HG03571 (cell line): ENCODE results near the gene TELO2.

Experiments
- ATAC-seq: cut with Tn5 transposase; IDR thresholded peaks from one replicate; pipeline ENCODE4 v1.9.1; 2021; ENCODE audit not compliant: unreplicated experiment

Gene TELO2

DNA sequence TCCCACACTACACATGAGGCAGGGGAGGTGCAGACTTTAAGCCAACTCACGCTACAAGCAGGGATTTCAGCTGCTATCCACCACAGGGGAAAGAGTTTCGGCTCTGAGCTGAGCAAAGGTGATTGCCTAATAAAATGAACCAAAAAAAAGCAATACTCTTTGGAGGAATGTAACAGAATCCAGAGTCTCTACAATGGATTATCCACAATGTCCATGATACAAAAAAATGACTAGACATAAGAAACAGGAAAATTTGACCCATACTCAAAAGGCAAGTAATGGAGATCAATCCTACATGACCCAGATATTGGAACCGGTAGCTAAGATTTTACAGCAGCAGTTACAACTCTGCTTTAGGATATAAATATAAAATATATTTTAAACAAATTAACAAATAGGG, 21.3 kb downstream of the TELO2 start:
- no peak for ATAC-seq

DNA sequence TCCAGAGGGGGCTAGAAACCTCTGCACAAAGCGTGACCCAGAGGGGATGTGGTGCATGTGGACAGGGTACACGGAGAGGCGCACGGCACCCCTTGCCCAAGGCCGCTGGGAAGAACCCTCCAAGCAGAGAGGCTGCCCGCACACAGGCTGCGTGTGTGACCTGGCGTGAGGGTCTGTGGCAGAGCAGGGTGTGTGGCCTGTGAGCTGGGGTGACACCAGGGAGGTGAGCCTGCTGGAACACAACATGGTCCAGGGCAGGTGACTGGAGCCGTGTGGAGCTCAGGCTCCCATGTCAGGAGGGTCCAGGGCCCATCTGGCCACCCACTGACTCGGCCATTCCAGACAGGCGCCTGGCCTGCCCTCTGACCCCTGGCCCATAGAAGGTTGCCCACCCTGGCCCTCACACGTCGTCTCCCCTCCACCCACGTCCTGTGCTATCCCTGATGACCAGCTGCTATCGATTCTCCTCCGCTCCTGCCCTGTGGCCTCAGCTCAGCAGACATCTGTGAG, 25.5 kb downstream of the TELO2 start:
- ATAC-seq, result no peak

DNA sequence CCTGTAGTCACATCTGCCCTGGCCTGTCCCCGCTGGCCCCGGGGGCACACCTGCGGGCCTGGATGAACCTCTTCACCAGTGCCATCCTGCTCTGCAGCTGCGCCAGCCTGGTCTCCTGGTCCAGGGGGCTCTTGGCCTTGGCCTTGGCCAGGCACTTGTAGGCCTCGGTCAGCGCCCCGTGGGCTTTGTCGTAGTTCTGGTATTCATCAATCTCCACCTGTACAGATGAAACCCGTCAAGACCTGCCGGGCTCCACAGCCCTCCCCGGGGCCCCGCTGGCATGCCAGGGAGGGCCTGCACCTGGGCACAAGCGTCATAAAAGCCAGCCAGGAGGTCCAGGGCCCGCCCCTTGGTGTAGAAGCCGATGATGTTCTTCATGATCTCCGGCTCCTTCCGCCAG, 26.7 kb downstream of the TELO2 start:
- ATAC-seq, result no peak

DNA sequence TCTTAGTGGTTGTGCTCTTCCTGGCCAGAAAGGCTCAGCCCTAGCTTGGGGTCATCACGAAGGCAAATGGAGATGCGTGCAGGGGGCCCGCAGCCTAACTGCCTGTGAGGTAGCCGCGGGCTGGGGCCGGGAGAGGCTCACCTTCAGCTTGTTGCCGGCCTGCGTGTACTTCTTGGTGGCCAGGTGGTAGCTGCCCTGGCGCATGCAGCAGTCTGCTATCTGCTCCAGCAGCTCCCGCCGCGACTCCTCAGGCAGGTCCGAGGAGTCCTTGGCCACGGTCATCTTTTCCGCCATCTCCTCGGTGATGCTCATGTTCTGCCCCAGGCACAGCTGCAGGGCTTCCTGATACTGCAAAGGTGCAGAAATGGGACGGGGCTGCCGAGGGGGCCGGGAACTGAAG, 27.3 kb downstream of the TELO2 start:
- no peak for ATAC-seq

DNA sequence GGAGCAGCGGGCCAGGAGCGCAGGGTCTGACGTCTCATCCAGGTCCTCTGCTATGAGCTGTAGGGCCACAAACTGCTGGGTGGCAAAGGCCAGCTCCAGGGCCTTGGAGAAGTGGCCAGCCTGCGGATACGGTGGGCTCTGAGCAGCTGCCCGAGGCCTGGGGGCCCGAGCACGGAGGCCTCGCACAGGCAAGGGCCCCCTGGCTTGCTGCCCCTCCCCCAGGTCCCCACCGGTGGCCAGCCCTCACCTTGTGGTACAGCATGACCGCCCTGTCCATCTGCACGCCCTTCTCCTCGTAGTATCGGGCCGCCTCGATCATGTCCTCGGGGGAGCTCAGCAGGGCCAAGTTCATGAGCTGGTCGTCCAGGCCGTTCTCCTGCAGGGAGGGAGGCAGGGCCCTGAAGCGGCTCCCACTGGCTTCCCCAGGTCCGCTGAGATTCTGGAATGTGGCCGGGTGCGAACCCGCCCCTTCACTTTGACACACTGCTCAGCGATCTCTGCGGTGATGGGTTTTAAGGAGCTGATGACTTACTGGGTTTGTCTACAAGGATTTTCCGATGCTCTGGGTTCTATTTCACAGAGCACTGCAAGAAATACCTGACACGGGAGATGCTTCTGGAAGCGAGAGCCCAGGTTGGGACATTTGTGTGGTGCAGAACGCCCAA, 30.6 kb downstream of the TELO2 start:
- ATAC-seq, result no peak

DNA sequence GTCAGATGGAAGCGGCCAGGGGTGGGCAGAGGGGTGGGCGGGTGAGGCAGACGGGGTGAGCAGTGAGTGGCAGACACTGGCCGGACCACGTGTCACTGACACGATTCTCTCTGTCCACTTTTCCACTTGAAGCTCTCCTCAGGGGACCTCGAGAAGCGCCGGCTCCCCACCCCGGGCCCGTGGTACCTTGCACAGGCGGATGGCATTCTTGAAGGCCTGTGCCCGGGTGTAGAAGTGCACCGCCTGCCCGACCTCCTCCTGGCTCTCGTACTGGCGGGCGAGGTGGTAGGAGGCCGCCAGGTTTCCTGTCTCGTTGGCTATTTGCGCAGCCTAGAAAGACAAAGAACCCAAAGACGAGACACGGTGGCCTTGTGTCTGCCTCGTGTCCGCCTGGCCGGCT, 31.2 kb downstream of the TELO2 start:
- ATAC-seq, result no peak

DNA sequence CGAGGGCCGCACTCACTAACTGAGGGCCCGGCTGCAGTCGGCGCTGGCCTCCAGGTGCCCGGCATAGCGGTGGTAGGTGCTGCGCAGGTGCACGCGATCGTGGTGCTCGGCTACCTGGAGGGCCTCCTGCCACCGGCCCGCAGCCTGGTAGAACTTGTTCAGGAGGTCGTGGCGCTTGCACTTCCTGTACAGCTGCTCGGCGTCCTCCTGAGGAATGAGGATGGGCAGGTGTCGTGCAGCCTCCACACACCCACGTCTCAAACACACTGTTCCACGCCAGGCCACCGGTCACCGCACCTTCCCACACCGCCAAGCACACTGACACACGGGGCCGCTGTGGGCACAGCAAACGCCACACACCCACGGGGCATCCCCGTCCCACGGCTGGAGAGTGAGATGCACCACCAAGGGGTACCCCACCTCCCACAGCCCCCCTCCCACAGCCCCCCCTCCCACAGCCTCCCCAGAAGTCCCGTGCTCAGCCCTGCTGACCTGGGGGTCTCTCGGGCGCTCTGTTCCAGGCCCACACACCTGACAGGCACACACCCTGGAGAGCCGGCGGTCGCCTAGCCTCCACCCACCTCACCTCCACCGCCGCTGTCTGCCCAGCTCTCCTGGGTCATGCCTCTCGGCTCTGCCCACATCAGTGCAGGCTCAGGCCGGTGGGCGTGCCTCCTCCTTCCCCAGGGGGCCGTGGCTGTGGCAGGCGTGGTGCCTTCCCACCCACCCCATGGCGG, 32.9 kb downstream of the TELO2 start:
- no peak for ATAC-seq

DNA sequence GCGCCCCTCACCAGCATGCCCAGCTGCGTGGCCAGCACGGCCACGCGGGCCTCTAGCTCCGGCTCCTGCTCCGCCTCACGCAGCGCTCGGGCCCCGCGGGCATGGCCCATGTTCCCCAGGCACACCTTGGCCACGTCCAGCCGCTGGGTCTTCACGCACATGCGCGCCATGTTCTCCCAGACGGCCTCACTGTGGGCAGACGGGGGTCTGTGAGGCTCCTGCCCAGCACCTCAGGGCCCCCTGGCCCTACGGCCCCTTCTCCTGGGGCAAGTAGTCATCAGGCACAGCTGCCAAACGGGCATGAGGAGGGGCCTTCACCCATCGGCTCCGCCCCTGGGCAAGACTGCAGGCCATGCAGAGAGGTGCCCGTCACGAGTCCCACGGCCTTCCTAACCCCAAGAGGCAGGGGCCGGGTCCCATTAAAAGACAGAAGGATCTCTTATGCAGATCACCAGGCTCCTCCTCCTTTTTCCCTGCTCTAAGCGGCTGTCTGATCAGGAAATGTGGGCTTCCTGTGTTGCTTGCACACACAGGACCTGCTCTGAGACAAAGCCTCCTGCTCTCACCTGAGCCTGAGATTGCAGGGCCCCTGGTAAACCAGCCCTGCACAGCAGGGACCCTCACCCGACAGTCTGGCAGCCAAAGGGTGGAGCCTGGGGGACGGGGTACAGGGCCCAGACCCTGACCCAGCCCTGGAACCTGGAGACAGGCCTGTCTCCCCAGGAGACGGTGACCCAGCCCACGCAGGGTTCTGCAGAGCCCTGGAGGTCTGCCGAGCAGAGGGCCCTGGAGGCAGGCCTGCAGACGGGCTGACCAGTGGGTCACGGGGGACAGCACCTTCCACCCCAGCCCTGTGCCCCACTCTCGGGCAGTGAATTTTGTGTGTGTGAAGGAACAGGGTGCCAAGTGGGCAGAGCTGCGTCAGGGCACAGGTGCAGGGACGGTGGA, 33.7 kb downstream of the TELO2 start:
- no peak for ATAC-seq

DNA sequence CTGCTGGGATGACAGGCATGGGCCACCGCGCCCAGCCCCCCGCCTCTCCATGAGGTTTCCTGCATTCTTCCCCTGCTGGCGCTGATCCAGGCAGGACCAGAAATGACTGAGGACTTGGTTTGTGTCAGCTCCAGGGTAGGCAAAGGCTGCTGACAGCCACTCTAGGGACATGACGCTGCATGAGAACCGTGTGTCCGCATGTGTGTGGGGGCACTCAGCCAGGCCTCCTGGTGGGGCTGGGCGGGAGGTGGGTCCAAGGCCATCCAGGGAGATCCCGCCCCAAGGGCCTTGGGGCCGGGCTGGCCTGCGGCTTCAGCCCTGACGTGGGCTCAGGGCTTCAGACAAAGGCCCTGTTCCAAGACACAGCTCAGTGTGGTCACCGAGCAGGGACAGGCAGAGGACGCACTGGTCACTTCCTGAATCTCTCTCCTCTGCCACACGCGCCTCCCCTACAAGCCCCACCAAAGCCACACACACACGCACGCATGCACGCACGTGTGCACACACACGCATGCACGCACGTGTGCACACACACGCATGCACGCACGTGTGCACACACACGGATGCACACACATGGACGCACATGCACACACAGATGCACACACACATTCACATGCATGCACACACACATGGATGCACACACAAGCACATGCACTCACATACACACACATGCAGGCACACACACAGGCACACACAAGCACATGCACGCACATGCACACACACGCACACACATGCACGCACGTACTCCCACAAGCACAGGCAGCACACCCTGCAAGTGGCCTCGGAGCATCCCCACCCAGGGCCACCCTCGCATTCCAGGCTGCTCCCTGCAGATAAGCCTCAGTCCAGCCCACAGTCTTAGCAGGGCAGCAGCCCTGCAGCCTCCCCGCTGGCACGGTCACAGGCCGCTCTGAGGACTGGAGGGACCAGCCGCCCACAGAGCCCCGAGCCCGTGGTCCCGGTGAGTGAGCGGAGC, 35.0 kb downstream of the TELO2 start:
- ATAC-seq, result no peak

DNA sequence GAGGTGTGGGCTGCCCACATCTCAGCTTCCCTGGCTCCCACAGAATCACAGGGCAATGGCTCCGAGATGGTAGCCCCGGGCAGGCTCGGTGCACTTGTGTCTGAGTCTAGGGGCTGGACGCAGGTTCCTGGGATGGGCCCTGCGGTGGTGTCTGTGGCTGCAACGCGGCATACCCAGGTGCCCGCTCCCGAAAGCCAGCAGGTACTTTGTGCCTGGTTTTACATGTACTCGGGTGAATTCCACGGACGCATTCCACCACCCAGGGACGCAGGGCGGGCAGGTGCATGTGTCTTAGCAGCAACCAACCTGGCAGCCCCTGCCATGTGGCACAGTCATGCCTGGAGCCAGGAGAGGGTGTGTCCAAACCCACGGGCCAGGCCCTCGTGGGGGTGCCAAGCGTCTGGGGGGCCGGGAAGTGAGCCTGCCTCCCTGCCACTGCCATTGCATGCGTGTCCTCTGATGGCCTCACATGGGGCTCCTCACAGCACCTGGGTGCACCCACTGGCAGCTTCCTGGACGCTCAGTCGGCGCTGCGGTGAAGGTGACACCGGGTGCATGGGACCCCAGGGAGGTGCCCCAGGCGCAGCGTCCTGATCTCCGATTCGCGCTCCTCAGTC, 35.9 kb downstream of the TELO2 start:
- ATAC-seq, result no peak

DNA sequence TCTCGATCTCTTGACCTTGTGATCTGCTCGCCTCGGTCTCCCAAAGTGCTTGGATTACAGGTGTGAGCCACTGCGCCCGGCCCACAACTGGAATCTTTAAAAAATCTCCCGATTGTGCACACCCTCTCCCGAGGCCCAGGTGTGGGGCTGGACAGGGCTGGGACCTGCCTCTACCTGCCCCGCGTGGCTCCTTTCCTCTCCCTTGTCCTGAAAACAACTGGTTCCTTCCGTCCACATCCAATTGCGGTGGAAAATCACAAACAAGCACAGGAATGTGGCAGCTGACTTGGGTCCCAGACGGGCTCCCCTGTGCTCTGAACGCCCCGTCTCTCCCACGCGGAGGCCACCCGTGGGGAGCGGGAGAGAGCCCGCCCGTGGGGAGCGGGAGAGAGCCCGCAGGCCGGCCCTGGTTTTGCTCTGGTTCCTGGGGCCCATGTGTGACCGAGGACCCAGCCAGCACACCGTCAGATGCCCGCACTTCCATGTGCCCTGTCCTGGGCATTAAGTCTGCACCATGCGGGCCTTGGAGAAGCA, 37.3 kb downstream of the TELO2 start:
- ATAC-seq, result no peak

DNA sequence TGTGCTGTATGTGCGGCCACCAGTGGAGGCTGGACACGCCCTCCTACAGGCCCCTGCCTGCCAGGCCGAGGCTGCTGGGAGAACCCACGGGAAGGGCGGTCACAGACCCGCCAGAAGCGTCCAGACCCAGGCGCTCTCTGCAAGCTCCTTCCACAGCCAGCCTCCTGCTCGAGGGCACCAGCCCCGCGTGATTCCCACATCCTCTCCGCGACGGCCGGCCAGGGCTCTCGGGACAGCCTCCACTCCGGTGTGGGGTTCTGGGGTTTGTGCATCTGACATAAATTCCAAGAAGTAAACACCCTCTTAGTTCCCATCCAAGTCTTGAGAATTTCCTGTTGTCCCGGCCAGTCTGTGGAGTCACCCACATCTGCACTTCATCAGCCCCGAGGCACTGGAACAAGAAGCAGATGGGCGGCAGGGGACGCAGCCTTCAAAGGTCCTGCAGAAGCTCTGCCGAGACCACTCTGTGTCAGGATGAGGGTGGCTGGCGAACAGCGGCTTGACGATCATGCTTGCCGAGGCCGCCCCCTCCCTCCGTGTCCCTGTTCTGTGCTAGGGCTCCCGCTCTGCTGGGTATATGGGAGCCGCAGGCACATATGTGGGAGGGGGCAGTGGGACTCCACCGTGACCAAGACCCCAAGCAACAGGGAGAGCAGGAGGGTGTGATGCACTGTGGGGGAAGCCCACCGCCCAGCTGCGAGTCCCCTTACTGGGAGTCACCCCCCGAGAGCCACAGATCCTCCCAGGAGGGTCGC, 37.9 kb downstream of the TELO2 start:
- no peak for ATAC-seq

DNA sequence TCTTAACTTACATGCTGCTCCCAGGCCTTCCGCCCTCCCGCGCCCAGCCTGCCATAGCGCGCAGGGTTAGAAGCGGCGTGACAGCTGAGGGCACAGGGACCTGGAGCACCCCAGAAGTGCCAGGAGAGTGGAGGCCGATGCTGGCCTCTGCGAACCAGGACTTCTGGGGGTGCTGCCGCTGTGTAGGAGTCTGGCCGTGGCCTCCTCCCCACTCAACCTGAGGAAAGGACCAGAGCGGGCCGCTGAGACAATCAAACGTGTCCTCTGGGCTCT, 38.4 kb downstream of the TELO2 start:
- ATAC-seq, result no peak

DNA sequence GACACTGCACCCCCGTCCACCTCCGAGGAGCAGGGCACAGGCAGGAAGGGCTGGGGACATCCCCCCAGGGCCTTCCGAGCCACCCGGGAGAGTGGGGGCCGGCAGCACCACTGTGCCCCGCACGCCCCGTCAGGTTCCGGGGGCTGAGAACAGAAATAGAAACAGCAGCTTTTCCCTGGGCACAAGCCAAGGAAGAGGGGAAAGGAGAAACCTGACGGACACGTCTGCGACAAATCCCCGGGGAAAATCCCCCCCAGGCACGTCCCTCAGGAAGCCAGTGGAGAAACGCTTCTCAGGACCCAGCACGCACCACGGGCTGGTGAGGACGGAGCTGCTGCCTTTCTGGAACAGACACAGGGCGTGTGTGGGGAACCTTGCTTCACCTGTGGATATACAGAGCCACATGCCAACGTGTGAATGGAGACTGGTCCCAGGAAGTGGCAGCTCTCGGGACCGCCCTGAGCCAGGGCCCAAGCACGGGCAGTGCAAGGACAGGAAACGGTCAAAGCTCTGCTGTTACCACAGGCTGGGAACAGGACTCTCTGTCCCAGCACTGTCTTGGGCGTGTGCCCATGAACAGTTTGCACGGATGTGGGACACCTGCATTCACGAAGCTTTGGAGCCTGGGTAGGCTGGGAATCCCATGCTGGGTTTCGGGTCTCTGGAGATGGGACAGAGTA, 39.1 kb downstream of the TELO2 start:
- no peak for ATAC-seq

DNA sequence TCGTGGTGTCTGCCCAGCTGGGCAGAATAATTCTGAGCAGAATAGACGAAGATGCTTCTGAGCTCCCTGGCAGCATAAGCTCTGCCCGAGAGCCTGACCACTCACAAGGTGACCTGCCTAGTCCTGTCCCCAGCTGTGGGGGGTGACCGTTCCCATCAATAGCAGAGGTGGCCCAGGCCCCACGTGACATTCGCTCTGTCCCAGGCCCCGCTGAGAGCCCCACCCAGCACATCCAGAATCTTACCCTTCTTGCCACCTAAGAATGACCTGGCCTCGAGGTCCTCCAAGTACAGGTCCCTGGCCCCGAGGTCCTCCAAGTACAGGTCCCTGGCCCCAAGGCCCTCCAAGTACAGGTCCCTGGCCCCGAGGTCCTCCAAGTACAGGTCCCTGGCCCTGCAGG, 39.6 kb downstream of the TELO2 start:
- no peak for ATAC-seq

DNA sequence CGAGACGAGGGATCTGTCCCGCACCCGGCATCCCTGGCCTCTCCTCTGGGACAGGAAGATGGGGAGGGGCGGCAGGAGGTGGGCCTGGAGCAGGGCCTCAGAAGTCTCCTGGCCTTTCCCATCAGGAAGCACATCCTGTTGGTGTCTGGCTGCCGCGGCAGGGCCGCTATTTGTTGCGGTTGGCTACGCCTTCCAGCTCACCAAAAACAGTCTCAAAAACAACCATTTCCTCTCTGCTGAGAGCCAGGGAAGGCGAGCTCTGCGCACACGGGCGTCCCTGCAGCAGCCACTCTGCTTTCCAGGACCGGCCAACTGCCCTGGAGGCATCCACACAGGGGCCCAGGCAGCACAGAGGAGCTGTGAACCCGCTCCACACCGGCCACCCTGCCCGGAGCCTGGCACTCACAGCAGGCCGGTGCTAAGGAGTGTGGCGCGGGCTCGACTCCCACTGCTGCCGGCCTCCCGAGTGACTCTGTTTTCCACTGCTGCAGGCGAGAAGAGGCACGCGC, 40.3 kb downstream of the TELO2 start, which contains the start of gene TMEM204:
TSS of gene TMEM204 (plus strand) at position 224 of the 509 bp plus-strand sequence. CDS start 610 bp downstream, outside the sequence.
- no peak for ATAC-seq

DNA sequence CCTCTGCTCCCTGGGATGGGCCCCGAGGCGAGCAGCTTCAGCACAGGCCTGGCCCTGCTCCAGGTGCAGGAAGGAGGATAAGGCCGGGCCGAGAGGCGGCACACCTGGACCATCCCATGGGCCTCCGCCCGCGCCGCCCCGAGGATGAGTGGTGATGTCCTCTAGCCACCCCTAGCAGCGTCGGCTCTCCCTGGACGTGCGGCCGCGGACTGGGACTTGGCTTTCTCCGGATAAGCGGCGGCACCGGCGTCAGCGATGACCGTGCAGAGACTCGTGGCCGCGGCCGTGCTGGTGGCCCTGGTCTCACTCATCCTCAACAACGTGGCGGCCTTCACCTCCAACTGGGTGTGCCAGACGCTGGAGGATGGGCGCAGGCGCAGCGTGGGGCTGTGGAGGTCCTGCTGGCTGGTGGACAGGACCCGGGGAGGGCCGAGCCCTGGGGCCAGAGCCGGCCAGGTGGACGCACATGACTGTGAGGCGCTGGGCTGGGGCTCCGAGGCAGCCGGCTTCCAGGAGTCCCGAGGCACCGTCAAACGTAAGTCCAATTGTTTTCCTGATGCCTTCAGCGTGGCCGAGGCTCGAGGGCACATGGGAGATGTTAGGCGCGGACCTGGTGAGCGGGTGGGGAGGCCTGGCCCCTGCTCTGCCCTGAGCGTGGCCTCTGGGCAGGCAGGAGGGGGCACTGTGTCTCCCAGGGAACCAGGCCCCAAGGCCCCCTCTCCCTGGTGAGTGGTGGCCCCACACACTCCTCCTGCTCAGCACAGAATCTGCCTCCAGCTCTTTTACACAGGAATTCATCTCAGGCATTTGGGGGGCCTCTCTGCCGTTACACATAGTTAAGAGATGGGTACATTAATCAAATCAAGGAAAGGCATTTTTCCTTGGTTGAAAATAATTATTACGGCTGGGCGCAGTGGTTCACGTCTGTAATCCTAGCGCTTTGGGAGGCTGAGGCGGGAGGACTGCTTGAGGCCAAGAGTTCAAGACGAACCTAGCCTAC, 41.2 kb downstream of the TELO2 start:
- ATAC-seq, result no peak
